Keratinocyte (primary cell): ENCODE results near the gene ADAMTS16. TPM values are rescaled to one million over a fixed set of nuclear protein-coding genes. Genes with fewer than 3 reads are reported as not detected.

Experiments
- DNase-seq: peaks from one replicate; pipeline ENCODE4 v3.0.0-alpha.2; 2011; ENCODE audit warnings: low read depth, missing footprints, low spot score
- FAIRE-seq: peaks from 2 replicates; lab custom pipeline; 2011; peaks lifted over from hg19 to GRCh38; lab: Jason Lieb, UNC
- H2AFZ ChIP-seq: 2 replicates; pipeline ENCODE4 v1.6.0; 2012; ENCODE audit warnings: low read length, control low read depth, inconsistent platforms; ENCODE audit not compliant: control insufficient read depth
- H3K27ac ChIP-seq: 2 replicates; pipeline ENCODE4 v1.5.1; 2011; ENCODE audit warnings: low read length; ENCODE audit not compliant: control insufficient read depth, insufficient read depth
- H3K27me3 ChIP-seq: 3 replicates; pipeline ENCODE4 v1.6.0; 2011; ENCODE audit warnings: low read length; ENCODE audit not compliant: control insufficient read depth, insufficient read depth; ENCODE audit errors: extremely low read depth
- H3K36me3 ChIP-seq, 2 experiments: 2 replicates in 1 of 2; 3 replicates in 1 of 2; pipeline ENCODE4 v1.5.1; 2011; ENCODE audit warnings: low read length in 2 of 2, mild to moderate bottlenecking in 1 of 2; ENCODE audit not compliant: control insufficient read depth in 2 of 2, insufficient read depth in 2 of 2; ENCODE audit errors: extremely low read depth in 1 of 2
- H3K4me1 ChIP-seq: 3 replicates; pipeline ENCODE4 v1.5.1; 2011; ENCODE audit warnings: low read length; ENCODE audit not compliant: control insufficient read depth, insufficient read depth; ENCODE audit errors: extremely low read depth
- H3K4me2 ChIP-seq: 3 replicates; pipeline ENCODE4 v1.6.0; 2011; ENCODE audit warnings: low read depth, low read length; ENCODE audit not compliant: control insufficient read depth, insufficient read depth; ENCODE audit errors: extremely low read depth
- H3K4me3 ChIP-seq, 3 experiments: fragments of 200-600 bp in 1 of 3; sonication (generic) in 1 of 3; 2 replicates in 2 of 3; 3 replicates in 1 of 3; pipeline ENCODE4 v1.5.1; 2011 to 2016; ENCODE audit warnings: low read length in 3 of 3, mild to moderate bottlenecking in 3 of 3, control low read depth in 2 of 3, inconsistent platforms in 1 of 3, low read depth in 1 of 3, mixed read lengths in 1 of 3, mixed run types in 1 of 3, moderate library complexity in 1 of 3; ENCODE audit not compliant: control insufficient read depth in 2 of 3, insufficient read depth in 2 of 3; ENCODE audit errors: extremely low read depth in 1 of 3
- H3K79me2 ChIP-seq: 2 replicates; pipeline ENCODE4 v1.6.0; 2012; ENCODE audit warnings: low read length; ENCODE audit not compliant: control insufficient read depth, insufficient read depth
- H3K9ac ChIP-seq: 3 replicates; pipeline ENCODE4 v1.6.0; 2011; ENCODE audit warnings: low read length; ENCODE audit not compliant: control insufficient read depth, insufficient read depth; ENCODE audit errors: extremely low read depth
- H3K9me1 ChIP-seq: 3 replicates; pipeline ENCODE4 v1.6.0; 2011; ENCODE audit warnings: low read length; ENCODE audit not compliant: control insufficient read depth, insufficient read depth; ENCODE audit errors: extremely low read depth
- H3K9me3 ChIP-seq: 2 replicates; pipeline ENCODE4 v1.5.1; 2012; ENCODE audit warnings: low read depth, low read length; ENCODE audit not compliant: control insufficient read depth
- H4K20me1 ChIP-seq: 3 replicates; pipeline ENCODE4 v1.6.0; 2011; ENCODE audit warnings: low read length; ENCODE audit not compliant: control insufficient read depth, insufficient read depth; ENCODE audit errors: extremely low read depth
- CTCF ChIP-seq, 3 experiments: IDR thresholded peaks in 1 of 3; conservative IDR thresholded peaks in 1 of 3; optimal IDR thresholded peaks in 1 of 3; 2 replicates in 2 of 3; 3 replicates in 1 of 3; pipeline versions ENCODE3 to v1.5.1; 2011; ENCODE audit warnings: low read length in 3 of 3, mild to moderate bottlenecking in 3 of 3, moderate library complexity in 2 of 3, control low read depth in 1 of 3, inconsistent platforms in 1 of 3; ENCODE audit not compliant: insufficient read depth in 2 of 3; ENCODE audit errors: extremely low read depth in 1 of 3
- EZH2 ChIP-seq: IDR thresholded peaks from one replicate; pipeline ENCODE4 v1.6.1; 2012; ENCODE audit warnings: inconsistent platforms, mild to moderate bottlenecking, low read length, moderate library complexity
- dilution Hi-C: fragments of 300-500 bp; cut with MboI; formaldehyde crosslinking; loops from one replicate; pipeline ENCODE4 v1.7.0; 2020; ENCODE audit warnings: low sequenced_read_pairs; ENCODE audit not compliant: extremely low pct_ligation_motif_present
- polyA plus RNA-seq, 5 experiments: library from polyadenylated mRNA; depleted of rRNA in 3 of 5; stranded (reverse) in 3 of 5; stranded (forward) in 1 of 5; unstranded in 1 of 5; fragments of >200 nt; gene quantifications; 1 replicate in 1 of 5; 2 replicates in 3 of 5; 3 replicates in 1 of 5; pipeline versions ENCODE4 v1.2.1 to v1.2.3, GENCODE V29; 2011 to 2012; ENCODE audit warnings: missing spikeins in 2 of 5, low read depth in 1 of 5, low replicate concordance in 1 of 5

ADAMTS16 gene
- polyA plus RNA-seq, 1 donor (not counting 4 experiments of a cell fraction or from before 2014, with no cell fraction given), result not detected

- H3K9me3 ChIP-seq, result no peaks in the 10 kb centered on the region
- no peaks in the 10 kb centered on the region for H3K4me1 ChIP-seq
- FAIRE-seq (no peak), DNase-seq (no peak)
- H3K27ac ChIP-seq, result no peak overlapping the region
- dilution Hi-C loops, result no loop called here
- H3K27me3 ChIP-seq, result no peaks in the 10 kb centered on the region
- H3K36me3 ChIP-seq, result no peaks in the 10 kb centered on the region
- H2AFZ ChIP-seq, result no peak overlapping the region
- H3K9ac ChIP-seq, result no peak overlapping the region
- H3K4me3 ChIP-seq, result no peak overlapping the region
- no peaks in the 10 kb centered on the region for H4K20me1 ChIP-seq
- no peak for TF ChIP-seq EZH2
- no peak for TF ChIP-seq CTCF (optimal IDR thresholded peaks at IDR 0.05 in 1 of 3, IDR thresholded peaks at IDR 0.05 in 1 of 3, conservative IDR thresholded peaks at IDR 0.05 in 1 of 3; ENCODE audit: extremely low read depth in 1 of 3, insufficient read depth in 2 of 3, low read length in 3 of 3)
- no peaks in the 10 kb centered on the region for H3K9me1 ChIP-seq
- H3K4me2 ChIP-seq, result no peak overlapping the region
- no peaks in the 10 kb centered on the region for H3K79me2 ChIP-seq
These were observed 59.4 kb downstream of the ADAMTS16 start for GRCh38 chr5:5199495-5199894.

- Histone ChIP-seq H3K79me2 (no peaks in the 10 kb centered on the region), H3K9me1 (no peaks in the 10 kb centered on the region), H3K4me1 (no peaks in the 10 kb centered on the region), H3K27me3 (no peaks in the 10 kb centered on the region), H3K27ac (no peak overlapping the region), H3K36me3 (no peaks in the 10 kb centered on the region), H3K9me3 (no peaks in the 10 kb centered on the region), H3K4me3 (no peak overlapping the region), H2AFZ (no peak overlapping the region), H3K9ac (no peak overlapping the region), H4K20me1 (no peaks in the 10 kb centered on the region), H3K4me2 (no peak overlapping the region)
- no peak for FAIRE-seq
- no peak for DNase-seq
- dilution Hi-C loops, result no loop called here
- TF ChIP-seq EZH2, result no peak
- TF ChIP-seq CTCF (optimal IDR thresholded peaks at IDR 0.05 in 1 of 3, IDR thresholded peaks at IDR 0.05 in 1 of 3, conservative IDR thresholded peaks at IDR 0.05 in 1 of 3; ENCODE audit: extremely low read depth in 1 of 3, insufficient read depth in 2 of 3, low read length in 3 of 3), result no peak
These were observed 60.0 kb downstream of the ADAMTS16 start for GRCh38 chr5:5200133-5200532.
